ENCODE results near the gene HDAC9.

- no peak for TF ChIP-seq CTCF (IDR thresholded peaks at IDR 0.05)
- no peak for TF ChIP-seq POLR2A (IDR thresholded peaks at IDR 0.05)
These were observed 328.6 kb downstream of the HDAC9 start for GRCh38 chr7:18824157-18824556.
